H9 (cell line): ENCODE measurements around the gene OPA3. TPM values are rescaled to one million over a fixed set of nuclear protein-coding genes. Genes with fewer than 3 reads are reported as not detected.

Experiments
- DNase-seq: peaks from one replicate; pipeline ENCODE4 v3.0.0-alpha.2; 2017
- H2AFZ ChIP-seq: one replicate; pipeline ENCODE4 v1.6.1; 2013; ENCODE audit warnings: mild to moderate bottlenecking, low read length, control low read depth, moderate library complexity
- H2AK5ac ChIP-seq: 2 replicates; pipeline ENCODE4 v1.6.1; 2013; ENCODE audit warnings: low read length, control low read depth, mixed read lengths; ENCODE audit not compliant: insufficient read length
- H2BK120ac ChIP-seq: one replicate; pipeline ENCODE4 v1.6.1; 2013; ENCODE audit warnings: low read depth, mild to moderate bottlenecking, low read length, control low read depth, inconsistent platforms; ENCODE audit not compliant: poor library complexity, severe bottlenecking
- H2BK12ac ChIP-seq: 2 replicates; pipeline ENCODE4 v1.6.1; 2013; ENCODE audit warnings: low read length, control low read depth, mixed read lengths, low read depth; ENCODE audit not compliant: insufficient read length
- H2BK15ac ChIP-seq: 2 replicates; pipeline ENCODE4 v1.6.1; 2013; ENCODE audit warnings: low read depth, low read length, control low read depth
- H2BK20ac ChIP-seq: one replicate; pipeline ENCODE4 v1.6.1; 2013; ENCODE audit warnings: low read depth, mild to moderate bottlenecking, low read length, control low read depth, inconsistent platforms; ENCODE audit not compliant: poor library complexity, severe bottlenecking
- H2BK5ac ChIP-seq: 2 replicates; pipeline ENCODE4 v1.6.1; 2013; ENCODE audit warnings: low read length, control low read depth, mixed read lengths; ENCODE audit not compliant: insufficient read length
- H3K14ac ChIP-seq: 2 replicates; pipeline ENCODE4 v1.6.1; 2013; ENCODE audit warnings: low read length, control low read depth; ENCODE audit not compliant: insufficient read depth
- H3K18ac ChIP-seq: 2 replicates; pipeline ENCODE4 v1.6.1; 2013; ENCODE audit warnings: low read depth, mild to moderate bottlenecking, mixed read lengths, low read length, control low read depth; ENCODE audit not compliant: insufficient read length
- H3K23ac ChIP-seq: 2 replicates; pipeline ENCODE4 v1.6.1; 2013; ENCODE audit warnings: low read length, control low read depth, mixed read lengths, low read depth; ENCODE audit not compliant: insufficient read length
- H3K23me2 ChIP-seq: 2 replicates; pipeline ENCODE4 v1.6.1; 2013; ENCODE audit warnings: low read depth, mild to moderate bottlenecking, mixed read lengths, low read length, control low read depth; ENCODE audit not compliant: insufficient read length, poor library complexity, severe bottlenecking
- H3K27ac ChIP-seq: 2 replicates; pipeline ENCODE4 v1.5.1; 2013; ENCODE audit warnings: low read length, control low read depth, mixed read lengths, low read depth; ENCODE audit not compliant: insufficient read length
- H3K27me3 ChIP-seq: 2 replicates; pipeline ENCODE4 v1.6.1; 2013; ENCODE audit warnings: low read length, control low read depth, inconsistent platforms; ENCODE audit not compliant: insufficient read depth
- H3K4ac ChIP-seq: 2 replicates; pipeline ENCODE4 v1.6.1; 2013; ENCODE audit warnings: low read depth, mild to moderate bottlenecking, control low read depth, inconsistent platforms, low read length, moderate library complexity
- H3K4me1 ChIP-seq: 2 replicates; pipeline ENCODE4 v1.6.1; 2013; ENCODE audit warnings: low read length, control low read depth, inconsistent platforms; ENCODE audit not compliant: insufficient read depth
- H3K4me2 ChIP-seq: 2 replicates; pipeline ENCODE4 v1.6.1; 2013; ENCODE audit warnings: low read length, control low read depth, mixed read lengths; ENCODE audit not compliant: insufficient read length, insufficient read depth
- H3K56ac ChIP-seq: 2 replicates; pipeline ENCODE4 v1.6.1; 2013; ENCODE audit warnings: low read depth, mild to moderate bottlenecking, mixed read lengths, low read length, control low read depth; ENCODE audit not compliant: insufficient read length
- H3K79me1 ChIP-seq: 2 replicates; pipeline ENCODE4 v1.6.1; 2013; ENCODE audit warnings: low read depth, mild to moderate bottlenecking, moderate library complexity, low read length, control low read depth, inconsistent platforms; ENCODE audit not compliant: insufficient read depth, poor library complexity, severe bottlenecking
- H3K79me2 ChIP-seq: 2 replicates; pipeline ENCODE4 v1.6.1; 2013; ENCODE audit warnings: low read length, control low read depth, inconsistent platforms; ENCODE audit not compliant: insufficient read depth
- H3K9ac ChIP-seq: 2 replicates; pipeline ENCODE4 v1.6.1; 2013; ENCODE audit warnings: low read length, control low read depth, mixed read lengths; ENCODE audit not compliant: insufficient read length; ENCODE audit errors: extremely low read depth
- H3K9me3 ChIP-seq: one replicate; pipeline ENCODE4 v1.6.1; 2013; ENCODE audit warnings: low read depth, low read length, inconsistent platforms; ENCODE audit not compliant: control insufficient read depth
- H3T11ph ChIP-seq: one replicate; pipeline ENCODE4 v1.6.1; 2013; ENCODE audit warnings: mild to moderate bottlenecking, low read length, control low read depth, inconsistent platforms
- H4K20me1 ChIP-seq: one replicate; pipeline ENCODE4 v1.6.1; 2013; ENCODE audit not compliant: control insufficient read depth, insufficient read length, insufficient read depth
- H4K5ac ChIP-seq: 2 replicates; pipeline ENCODE4 v1.6.1; 2013; ENCODE audit warnings: low read depth, mild to moderate bottlenecking, mixed read lengths, low read length, control low read depth; ENCODE audit not compliant: insufficient read length
- H4K8ac ChIP-seq: replicated peaks from 2 replicates; pipeline ENCODE4 v1.6.1; 2013; ENCODE audit warnings: low read length, control low read depth, mixed read lengths, low read depth; ENCODE audit not compliant: insufficient read length
- H4K91ac ChIP-seq: 2 replicates; pipeline ENCODE4 v1.6.1; 2013; ENCODE audit warnings: low read depth, mild to moderate bottlenecking, moderate library complexity, mixed read lengths, low read length, control low read depth; ENCODE audit not compliant: insufficient read length
- H3K27ac Mint-ChIP-seq, 3 experiments: 2 replicates in 2 of 3; 3 replicates in 1 of 3; pipeline ENCODE4 v1.8.0; 2020 to 2021; ENCODE audit warnings: mixed read lengths in 3 of 3, mild to moderate bottlenecking in 1 of 3, moderate library complexity in 1 of 3
- H3K27me3 Mint-ChIP-seq: 2 replicates; pipeline ENCODE4 v1.8.0; 2021; ENCODE audit warnings: low read depth, mild to moderate bottlenecking, moderate library complexity, mixed read lengths
- H3K36me3 Mint-ChIP-seq, 3 experiments: 2 replicates in 2 of 3; 3 replicates in 1 of 3; pipeline ENCODE4 v1.8.0; 2020 to 2021; ENCODE audit warnings: low read depth in 3 of 3, mixed read lengths in 3 of 3; ENCODE audit not compliant: insufficient read depth in 1 of 3
- H3K4me1 Mint-ChIP-seq, 2 experiments: 2 replicates each; pipeline ENCODE4 v1.8.0; 2020; ENCODE audit warnings: mixed read lengths in 2 of 2
- H3K4me3 Mint-ChIP-seq, 2 experiments: 2 replicates in 1 of 2; 3 replicates in 1 of 2; pipeline ENCODE4 v1.8.0; 2020 to 2021; ENCODE audit warnings: mild to moderate bottlenecking in 2 of 2, mixed read lengths in 2 of 2, moderate library complexity in 1 of 2
- H3K9me3 Mint-ChIP-seq, 2 experiments: 2 replicates in 1 of 2; 3 replicates in 1 of 2; pipeline ENCODE4 v1.8.0; 2020; ENCODE audit warnings: mild to moderate bottlenecking in 2 of 2, mixed read lengths in 2 of 2, moderate library complexity in 1 of 2
- WGBS: extraction: QIAGEN DNeasy Blood & Tissue Kit; methylation state at CpG from one replicate; pipeline ENCODE4 v1.1.7; 2013; ENCODE audit warnings: missing lambda C conversion rate, low lambda C conversion rate, mixed read lengths; ENCODE audit not compliant: insufficient read length; ENCODE audit errors: extremely low coverage; 5-methylcytosine and 5-hydroxymethylcytosine counted together
- total RNA-seq: library from RNA; stranded (reverse); gene quantifications from 2 replicates; pipeline ENCODE4 v1.2.1, GENCODE V29; 2021
- TF ChIP-seq, protein P1 (sequence below): fragments of 200-600 bp; sonication (generic); conservative IDR thresholded peaks from 3 replicates; pipeline ENCODE4 v1.8.0; 2021; ENCODE audit warnings: antibody characterized with exemption, mild to moderate bottlenecking

Gene OPA3
- total RNA-seq, 1 experiment from 2014 or later, result 13.0 TPM

DNA sequence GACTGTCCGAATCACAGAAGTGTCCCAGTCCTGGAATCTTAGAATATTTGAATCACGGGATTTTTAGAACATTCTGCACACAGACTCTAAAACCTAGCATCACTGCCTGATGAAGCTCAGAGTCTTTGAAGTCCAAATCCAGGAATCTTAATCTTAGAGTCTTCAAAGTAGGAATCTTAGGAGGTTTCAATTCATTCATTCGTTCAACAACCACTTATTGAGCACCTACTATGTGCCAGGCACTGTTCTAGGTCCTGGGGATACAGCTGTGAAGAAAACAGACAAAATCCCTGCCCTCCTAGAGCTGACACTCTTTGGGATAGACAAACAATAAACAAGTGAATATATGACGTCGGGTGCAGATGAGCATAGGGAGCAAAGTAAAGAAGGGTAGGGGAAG is 89.4 kb downstream of the OPA3 start:
- Histone ChIP-seq H3T11ph (no peak overlapping the region), H3K27ac (no peak overlapping the region)
- no peak overlapping the region for H3K27ac Mint-ChIP-seq

More for the DNA sequence above, 89.4 kb downstream of the OPA3 start:
- H2BK20ac ChIP-seq, result no peak overlapping the region
- TF ChIP-seq, protein P1, sequence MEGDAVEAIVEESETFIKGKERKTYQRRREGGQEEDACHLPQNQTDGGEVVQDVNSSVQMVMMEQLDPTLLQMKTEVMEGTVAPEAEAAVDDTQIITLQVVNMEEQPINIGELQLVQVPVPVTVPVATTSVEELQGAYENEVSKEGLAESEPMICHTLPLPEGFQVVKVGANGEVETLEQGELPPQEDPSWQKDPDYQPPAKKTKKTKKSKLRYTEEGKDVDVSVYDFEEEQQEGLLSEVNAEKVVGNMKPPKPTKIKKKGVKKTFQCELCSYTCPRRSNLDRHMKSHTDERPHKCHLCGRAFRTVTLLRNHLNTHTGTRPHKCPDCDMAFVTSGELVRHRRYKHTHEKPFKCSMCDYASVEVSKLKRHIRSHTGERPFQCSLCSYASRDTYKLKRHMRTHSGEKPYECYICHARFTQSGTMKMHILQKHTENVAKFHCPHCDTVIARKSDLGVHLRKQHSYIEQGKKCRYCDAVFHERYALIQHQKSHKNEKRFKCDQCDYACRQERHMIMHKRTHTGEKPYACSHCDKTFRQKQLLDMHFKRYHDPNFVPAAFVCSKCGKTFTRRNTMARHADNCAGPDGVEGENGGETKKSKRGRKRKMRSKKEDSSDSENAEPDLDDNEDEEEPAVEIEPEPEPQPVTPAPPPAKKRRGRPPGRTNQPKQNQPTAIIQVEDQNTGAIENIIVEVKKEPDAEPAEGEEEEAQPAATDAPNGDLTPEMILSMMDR, result no peak
- Mint-ChIP-seq H3K9me3 (no peaks in the 10 kb centered on the region; a peak in 2 of 5 replicates), H3K4me1 (peaks cover 31 to 45% of the 10 kb centered on the region in 2 experiments), H3K36me3 (peaks cover 2 to 14% (median 10%) of the 10 kb centered on the region in 3 experiments), H3K4me3 (peak overlapping the region; percentile 69 to 84; a peak in 2 of 5 replicates), H3K27me3 (peaks cover 27% of the 10 kb centered on the region)
- H4K20me1 ChIP-seq, result no peaks in the 10 kb centered on the region
- H3K4ac ChIP-seq, result no peak overlapping the region
- H2BK5ac ChIP-seq, result no peak overlapping the region
- no peak overlapping the region for H3K56ac ChIP-seq
- H2BK12ac ChIP-seq, result no peak overlapping the region
- H3K4me1 ChIP-seq, result no peaks in the 10 kb centered on the region
- no peaks in the 10 kb centered on the region for H3K9me3 ChIP-seq
- H3K23me2 ChIP-seq, result peaks cover 22% of the 10 kb centered on the region
- no peak overlapping the region for H3K18ac ChIP-seq
- H4K91ac ChIP-seq, result no peak overlapping the region
- no peak overlapping the region for H4K5ac ChIP-seq
- H3K79me2 ChIP-seq, result no peaks in the 10 kb centered on the region
- no peak overlapping the region for H3K14ac ChIP-seq
- H2AFZ ChIP-seq, result no peak overlapping the region
- H4K8ac ChIP-seq, result no peak overlapping the region
- no peak for DNase-seq
- H2AK5ac ChIP-seq, result no peak overlapping the region
- no peak overlapping the region for H2BK15ac ChIP-seq
- WGBS, result no CpG with 5 or more reads among the region's 5 CpGs
- no peaks in the 10 kb centered on the region; the same call in 1 of the 2 replicates for H3K27me3 ChIP-seq
- H3K9ac ChIP-seq, result no peak overlapping the region
- no peak overlapping the region for H3K4me2 ChIP-seq
- no peaks in the 10 kb centered on the region for H3K79me1 ChIP-seq
- no peak overlapping the region for H3K23ac ChIP-seq
- H2BK120ac ChIP-seq, result no peak overlapping the region
